Left forelimb (tissue), 1 donor: ENCODE data around the gene MEGF10.
"Not testable (repeated sequence)": the region's sequence is repeated elsewhere in the genome, so short reads cannot be mapped to it uniquely, and the experiment has no call there.

Experiments used
- DNase-seq: peaks from one replicate; pipeline ENCODE4 v3.0.0-alpha.2; 2018; ENCODE audit warnings: low spot score

Gene MEGF10

GRCh38 chr5:127298036-127298429 lies 7.4 kb downstream of the MEGF10 start:
- no peak for DNase-seq

GRCh38 chr5:127298656-127299055 lies 8.1 kb downstream of the MEGF10 start:
- DNase-seq: no peak

- no peak for DNase-seq
Measured at GRCh38 chr5:127299678-127300077, 9.1 kb downstream of the MEGF10 start.

GRCh38 chr5:127302509-127302908 lies 11.9 kb downstream of the MEGF10 start:
- DNase-seq: no peak

- no peak for DNase-seq
Measured at GRCh38 chr5:127303404-127303803, 12.8 kb downstream of the MEGF10 start.

- no peak for DNase-seq
Measured at GRCh38 chr5:127305493-127305892, 14.9 kb downstream of the MEGF10 start.

- DNase-seq: no peak
Measured at GRCh38 chr5:127306036-127306435, 15.4 kb downstream of the MEGF10 start.

- DNase-seq: no peak
Measured at GRCh38 chr5:127306647-127307046, 16.1 kb downstream of the MEGF10 start.

GRCh38 chr5:127307868-127308267 lies 17.3 kb downstream of the MEGF10 start:
- no peak for DNase-seq

GRCh38 chr5:127308325-127308724 lies 17.7 kb downstream of the MEGF10 start:
- not testable (repeated sequence) for DNase-seq

GRCh38 chr5:127308945-127309344 lies 18.3 kb downstream of the MEGF10 start:
- no peak for DNase-seq

GRCh38 chr5:127311349-127311748 lies 20.8 kb downstream of the MEGF10 start:
- DNase-seq: no peak

GRCh38 chr5:127311781-127312525 lies 21.4 kb downstream of the MEGF10 start:
- DNase-seq: peak; percentile 69

- DNase-seq: no peak
Measured at GRCh38 chr5:127313379-127313778, 22.8 kb downstream of the MEGF10 start.

GRCh38 chr5:127313847-127314473 lies 23.4 kb downstream of the MEGF10 start:
- DNase-seq: no peak

- no peak for DNase-seq
Measured at GRCh38 chr5:127316011-127316410, 25.4 kb downstream of the MEGF10 start.

GRCh38 chr5:127317385-127317784 lies 26.8 kb downstream of the MEGF10 start:
- DNase-seq: not testable (repeated sequence)

GRCh38 chr5:127320032-127320965 lies 29.7 kb downstream of the MEGF10 start:
- DNase-seq: no peak

- no peak for DNase-seq
Measured at GRCh38 chr5:127321465-127321864, 30.9 kb downstream of the MEGF10 start.

GRCh38 chr5:127322403-127322802 lies 31.8 kb downstream of the MEGF10 start:
- DNase-seq: no peak

GRCh38 chr5:127324756-127325155 lies 34.2 kb downstream of the MEGF10 start:
- DNase-seq: no peak

- DNase-seq: no peak
Measured at GRCh38 chr5:127326431-127326830, 35.8 kb downstream of the MEGF10 start.
